ENCODE results near the gene CAMK2B. TPM values are rescaled to one million over a fixed set of nuclear protein-coding genes. Genes with fewer than 3 reads are reported as not detected.

CAMK2B gene
- total and polyA plus RNA-seq, 9 donors, result 0.22 to 1.4 (median 0.45) TPM; not detected in 2

DNA sequence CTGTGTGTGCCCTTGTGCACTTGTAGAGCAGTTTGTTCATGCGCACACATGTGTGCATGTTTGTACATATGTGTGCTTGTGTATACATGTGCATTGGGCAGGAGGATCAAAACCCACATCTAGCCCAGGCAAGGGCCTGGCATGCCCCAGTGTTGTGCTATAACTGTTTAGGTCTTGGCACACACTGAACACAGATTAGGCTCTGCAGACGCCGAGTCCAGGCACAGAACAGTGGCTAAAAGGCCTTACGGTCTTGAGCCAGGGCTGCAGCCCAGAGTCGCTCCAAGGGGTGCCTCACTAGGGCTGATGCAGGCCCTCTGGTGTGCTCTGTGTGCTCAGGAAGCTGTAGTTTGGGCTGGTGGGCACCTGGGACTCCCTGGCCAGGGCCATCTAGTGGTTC lies 68.9 kb downstream of the CAMK2B start:
- 63 to 88% (median 72%) methylated on average over 4 to 5 of the region's 5 CpGs for WGBS, 3 donors
- Histone ChIP-seq H3K9me3 (no peaks in the 10 kb centered on the region), H3K4me3 (no peak overlapping the region), H3K4me1 (ENCODE audit: insufficient read depth) (no peaks in the 10 kb centered on the region), H3K27me3 (no peaks in the 10 kb centered on the region), H3K27ac (no peak overlapping the region), H3K36me3 (no peaks in the 10 kb centered on the region)
- no peak for DNase-seq
- intact Hi-C loops (cut with DNase I), result no loop called here
- TF ChIP-seq POLR2A (IDR thresholded peaks at IDR 0.05), result no peak
- TF ChIP-seq EP300 (IDR thresholded peaks at IDR 0.05), result no peak
- TF ChIP-seq, protein P1, sequence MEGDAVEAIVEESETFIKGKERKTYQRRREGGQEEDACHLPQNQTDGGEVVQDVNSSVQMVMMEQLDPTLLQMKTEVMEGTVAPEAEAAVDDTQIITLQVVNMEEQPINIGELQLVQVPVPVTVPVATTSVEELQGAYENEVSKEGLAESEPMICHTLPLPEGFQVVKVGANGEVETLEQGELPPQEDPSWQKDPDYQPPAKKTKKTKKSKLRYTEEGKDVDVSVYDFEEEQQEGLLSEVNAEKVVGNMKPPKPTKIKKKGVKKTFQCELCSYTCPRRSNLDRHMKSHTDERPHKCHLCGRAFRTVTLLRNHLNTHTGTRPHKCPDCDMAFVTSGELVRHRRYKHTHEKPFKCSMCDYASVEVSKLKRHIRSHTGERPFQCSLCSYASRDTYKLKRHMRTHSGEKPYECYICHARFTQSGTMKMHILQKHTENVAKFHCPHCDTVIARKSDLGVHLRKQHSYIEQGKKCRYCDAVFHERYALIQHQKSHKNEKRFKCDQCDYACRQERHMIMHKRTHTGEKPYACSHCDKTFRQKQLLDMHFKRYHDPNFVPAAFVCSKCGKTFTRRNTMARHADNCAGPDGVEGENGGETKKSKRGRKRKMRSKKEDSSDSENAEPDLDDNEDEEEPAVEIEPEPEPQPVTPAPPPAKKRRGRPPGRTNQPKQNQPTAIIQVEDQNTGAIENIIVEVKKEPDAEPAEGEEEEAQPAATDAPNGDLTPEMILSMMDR (IDR thresholded peaks at IDR 0.05), result no peak

GRCh38 chr7:44251881-44252280 lies 73.5 kb downstream of the CAMK2B start:
- Histone ChIP-seq H3K4me1 (ENCODE audit: insufficient read depth) (no peaks in the 10 kb centered on the region), H3K9me3 (no peaks in the 10 kb centered on the region), H3K27me3 (no peaks in the 10 kb centered on the region), H3K27ac (no peak overlapping the region), H3K36me3 (no peaks in the 10 kb centered on the region), H3K4me3 (no peak overlapping the region)
- no peak for DNase-seq
- 84 to 92% (median 85%) methylated on average over 12 of the region's 12 CpGs for WGBS, 3 donors
- TF ChIP-seq, protein P1 (IDR thresholded peaks at IDR 0.05), result no peak
- TF ChIP-seq EP300 (IDR thresholded peaks at IDR 0.05), result no peak
- TF ChIP-seq POLR2A (IDR thresholded peaks at IDR 0.05), result no peak
- intact Hi-C loops (cut with DNase I), result no loop called here

DNA sequence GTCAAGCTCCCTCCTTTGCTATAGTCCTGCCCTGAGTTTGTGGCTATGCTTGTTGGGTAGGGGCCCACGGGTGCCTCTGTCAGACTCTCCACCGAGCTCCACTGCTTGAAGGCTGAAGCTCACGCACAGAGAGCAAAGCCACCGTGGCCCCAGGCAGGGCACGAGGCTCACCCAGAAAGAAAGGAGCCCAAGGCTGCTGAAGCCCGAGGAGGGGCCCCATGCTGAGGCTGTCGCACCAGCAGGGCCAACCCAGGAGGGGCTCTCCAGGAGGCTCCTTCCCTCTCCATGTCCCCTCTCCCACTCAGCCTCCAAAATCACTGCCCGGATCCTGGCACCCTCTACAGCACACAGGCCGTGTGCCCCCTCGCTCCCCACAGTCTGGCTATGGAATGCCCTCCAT lies 74.1 kb downstream of the CAMK2B start:
- no peak for DNase-seq
- no peaks in the 10 kb centered on the region for H3K4me1 ChIP-seq (ENCODE audit: insufficient read depth)
- no peaks in the 10 kb centered on the region for H3K27me3 ChIP-seq
- no peak overlapping the region for H3K4me3 ChIP-seq
- WGBS, 3 donors, result 89 to 93% (median 93%) methylated on average over 10 of the region's 10 CpGs
- TF ChIP-seq, protein P1 (IDR thresholded peaks at IDR 0.05), result no peak
- TF ChIP-seq EP300 (IDR thresholded peaks at IDR 0.05) (no peak), POLR2A (IDR thresholded peaks at IDR 0.05) (no peak)
- H3K9me3 ChIP-seq, result no peaks in the 10 kb centered on the region
- intact Hi-C loops (cut with DNase I), result no loop called here
- no peaks in the 10 kb centered on the region for H3K36me3 ChIP-seq
- no peak overlapping the region for H3K27ac ChIP-seq

GRCh38 chr7:44249639-44250234 lies 75.7 kb downstream of the CAMK2B start:
- TF ChIP-seq POLR2A (IDR thresholded peaks at IDR 0.05), result no peak
- TF ChIP-seq, protein P1 (IDR thresholded peaks at IDR 0.05), result no peak
- TF ChIP-seq EP300 (IDR thresholded peaks at IDR 0.05), result no peak
- intact Hi-C loops (cut with DNase I), result loop anchor here in 3 of 4 donors (10.0 kb wide), 2 partner anchors 315 to 885 kb away; no protein-coding TSS in a partner anchor
- DNase-seq, result no peak
- no peaks in the 10 kb centered on the region for H3K27me3 ChIP-seq
- no peak overlapping the region for H3K4me3 ChIP-seq
- H3K4me1 ChIP-seq (ENCODE audit: insufficient read depth), result no peaks in the 10 kb centered on the region
- H3K36me3 ChIP-seq, result no peaks in the 10 kb centered on the region
- H3K27ac ChIP-seq, result no peak overlapping the region
- 85 to 88% (median 87%) methylated on average over 15 of the region's 15 CpGs for WGBS, 3 donors
- H3K9me3 ChIP-seq, result no peaks in the 10 kb centered on the region
